Hepatocyte (in vitro differentiated cells): Measurements from ENCODE around the gene KL.

Experiments
- EZH2 ChIP-seq: fragments of 200-600 bp; sonication (generic); IDR thresholded peaks from 2 replicates; pipeline ENCODE4 v1.6.1; 2016; ENCODE audit warnings: antibody characterized with exemption, mild to moderate bottlenecking, borderline replicate concordance
- TF ChIP-seq, protein P1 (sequence below): fragments of 200-600 bp; sonication (generic); IDR thresholded peaks from 2 replicates; pipeline ENCODE4 v1.5.1; 2016; ENCODE audit warnings: antibody characterized with exemption, mild to moderate bottlenecking; ENCODE audit not compliant: poor library complexity

- TF ChIP-seq, protein P1, sequence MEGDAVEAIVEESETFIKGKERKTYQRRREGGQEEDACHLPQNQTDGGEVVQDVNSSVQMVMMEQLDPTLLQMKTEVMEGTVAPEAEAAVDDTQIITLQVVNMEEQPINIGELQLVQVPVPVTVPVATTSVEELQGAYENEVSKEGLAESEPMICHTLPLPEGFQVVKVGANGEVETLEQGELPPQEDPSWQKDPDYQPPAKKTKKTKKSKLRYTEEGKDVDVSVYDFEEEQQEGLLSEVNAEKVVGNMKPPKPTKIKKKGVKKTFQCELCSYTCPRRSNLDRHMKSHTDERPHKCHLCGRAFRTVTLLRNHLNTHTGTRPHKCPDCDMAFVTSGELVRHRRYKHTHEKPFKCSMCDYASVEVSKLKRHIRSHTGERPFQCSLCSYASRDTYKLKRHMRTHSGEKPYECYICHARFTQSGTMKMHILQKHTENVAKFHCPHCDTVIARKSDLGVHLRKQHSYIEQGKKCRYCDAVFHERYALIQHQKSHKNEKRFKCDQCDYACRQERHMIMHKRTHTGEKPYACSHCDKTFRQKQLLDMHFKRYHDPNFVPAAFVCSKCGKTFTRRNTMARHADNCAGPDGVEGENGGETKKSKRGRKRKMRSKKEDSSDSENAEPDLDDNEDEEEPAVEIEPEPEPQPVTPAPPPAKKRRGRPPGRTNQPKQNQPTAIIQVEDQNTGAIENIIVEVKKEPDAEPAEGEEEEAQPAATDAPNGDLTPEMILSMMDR, result no peak
- TF ChIP-seq EZH2, result no peak
Measured at GRCh38 chr13:33066329-33066728, 50.1 kb downstream of the KL start.
